AG09319 (cell line): ENCODE results near the gene DOCK3.
"Not testable (repeated sequence)": the region's sequence is repeated elsewhere in the genome, so short reads cannot be mapped to it uniquely, and the experiment has no call there.

ENCODE experiments used
- DNase-seq: peaks from one replicate; pipeline ENCODE4 v3.0.0-alpha.2; 2010; ENCODE audit warnings: low read depth; ENCODE audit errors: extremely low read depth
- CTCF ChIP-seq: IDR thresholded peaks from 2 replicates; pipeline ENCODE4 v1.5.1; 2011; ENCODE audit warnings: low read depth, mild to moderate bottlenecking, inconsistent platforms, low read length, moderate library complexity

Gene DOCK3

GRCh38 chr3:51173518-51174271 is 499.0 kb downstream of the DOCK3 start:
- DNase-seq, result no peak
- TF ChIP-seq CTCF, result no peak

- no peak for DNase-seq
- no peak for TF ChIP-seq CTCF
These were observed 502.2 kb downstream of the DOCK3 start for GRCh38 chr3:51176923-51177322.

GRCh38 chr3:51186446-51186845 is 511.7 kb downstream of the DOCK3 start:
- not testable (repeated sequence) for DNase-seq

- no peak for DNase-seq
- no peak for TF ChIP-seq CTCF
These were observed 515.5 kb downstream of the DOCK3 start for GRCh38 chr3:51190199-51190598.

GRCh38 chr3:51190827-51191226 is 516.1 kb downstream of the DOCK3 start:
- TF ChIP-seq CTCF, result no peak
- DNase-seq, result no peak

GRCh38 chr3:51191768-51192167 is 517.0 kb downstream of the DOCK3 start:
- no peak for DNase-seq
- TF ChIP-seq CTCF, result no peak

- TF ChIP-seq CTCF, result no peak
- DNase-seq, result no peak
These were observed 523.8 kb downstream of the DOCK3 start for GRCh38 chr3:51198477-51198876.

GRCh38 chr3:51199296-51199695 is 524.6 kb downstream of the DOCK3 start:
- DNase-seq, result not testable (repeated sequence)
